Measurements from ENCODE around the gene ATP6V0B. TPM values are rescaled to one million over a fixed set of nuclear protein-coding genes. Genes with fewer than 3 reads are reported as not detected.

ATP6V0B gene
- total RNA-seq, 1 experiment from 2014 or later = 241 TPM

GRCh38 chr1:43960798-43961197 lies 14.0 kb upstream of the ATP6V0B start:
- no TSS peak for BruUV-seq (replicated peaks)
- no peaks in the 10 kb centered on the region for H3F3A ChIP-seq (ENCODE audit: low read length, unreplicated experiment)
- no peak overlapping the region for H3K27ac ChIP-seq (ENCODE audit: low read length)
- no peaks in the 10 kb centered on the region for H4K20me1 ChIP-seq (ENCODE audit: low read length)
- H2AFZ ChIP-seq (ENCODE audit: low read length) = no peak overlapping the region
- no peaks in the 10 kb centered on the region for H3K9me3 ChIP-seq (ENCODE audit: low read length)
- no peak for TF ChIP-seq CTCF (conservative IDR thresholded peaks at IDR 0.05; ENCODE audit: low read depth, low read length)
- TF ChIP-seq EZH2 (IDR thresholded peaks at IDR 0.05; ENCODE audit: low read length, unreplicated experiment) = no peak
- TF ChIP-seq EZH2phosphoT487 (IDR thresholded peaks at IDR 0.05; ENCODE audit: borderline replicate concordance, low read length) = no peak
- intact Hi-C loops (cut with micrococcal nuclease) = no loop called here
- H3K4me2 ChIP-seq (ENCODE audit: low read length) = no peak overlapping the region
- no peaks in the 10 kb centered on the region for H3K9me2 ChIP-seq (replicated peaks; ENCODE audit: low read length)
- ATAC-seq = no peak
- H3K79me2 ChIP-seq (ENCODE audit: low read length) = no peaks in the 10 kb centered on the region
- H3K27me3 ChIP-seq (ENCODE audit: low read length) = no peaks in the 10 kb centered on the region
- no peak overlapping the region for H3K4me3 ChIP-seq (ENCODE audit: low read length)
- ChIA-PET CTCF (no interaction called here), POLR2A (ENCODE audit: unreplicated experiment) (no interaction called here)
- no peaks in the 10 kb centered on the region for H3K4me1 ChIP-seq (ENCODE audit: insufficient read depth, low read length)
- DNase-seq = no peak
- peaks cover 8% of the 10 kb centered on the region; the same call in 1 of the 2 replicates for H3K36me3 ChIP-seq (ENCODE audit: low read depth, low read length)
- no peak overlapping the region for H3K9ac ChIP-seq (ENCODE audit: low read length)

GRCh38 chr1:43961692-43962091 lies 13.1 kb upstream of the ATP6V0B start:
- H3K27me3 ChIP-seq (ENCODE audit: low read length) = no peaks in the 10 kb centered on the region
- no peaks in the 10 kb centered on the region for H3K4me1 ChIP-seq (ENCODE audit: insufficient read depth, low read length)
- intact Hi-C loops (cut with micrococcal nuclease) = no loop called here
- no peaks in the 10 kb centered on the region for H3K79me2 ChIP-seq (ENCODE audit: low read length)
- ChIA-PET CTCF (no interaction called here), POLR2A (ENCODE audit: unreplicated experiment) (no interaction called here)
- H3K36me3 ChIP-seq (ENCODE audit: low read depth, low read length) = peaks cover 8% of the 10 kb centered on the region; the same call in 1 of the 2 replicates
- H3K9ac ChIP-seq (ENCODE audit: low read length) = no peak overlapping the region
- TF ChIP-seq EZH2 (IDR thresholded peaks at IDR 0.05; ENCODE audit: low read length, unreplicated experiment) (no peak), CTCF (conservative IDR thresholded peaks at IDR 0.05; ENCODE audit: low read depth, low read length) (no peak)
- H3F3A ChIP-seq (ENCODE audit: low read length, unreplicated experiment) = no peaks in the 10 kb centered on the region
- DNase-seq (no peak), ATAC-seq (no peak)
- H3K4me2 ChIP-seq (ENCODE audit: low read length) = no peak overlapping the region
- no TSS peak for BruUV-seq (replicated peaks)
- no peaks in the 10 kb centered on the region for H3K9me2 ChIP-seq (replicated peaks; ENCODE audit: low read length)
- H3K27ac ChIP-seq (ENCODE audit: low read length) = no peak overlapping the region
- no peak overlapping the region for H3K4me3 ChIP-seq (ENCODE audit: low read length)
- H4K20me1 ChIP-seq (ENCODE audit: low read length) = no peaks in the 10 kb centered on the region
- H2AFZ ChIP-seq (ENCODE audit: low read length) = no peak overlapping the region
- H3K9me3 ChIP-seq (ENCODE audit: low read length) = no peaks in the 10 kb centered on the region

GRCh38 chr1:43962324-43962723 lies 12.4 kb upstream of the ATP6V0B start:
- Histone ChIP-seq H3K27ac (ENCODE audit: low read length) (no peak overlapping the region), H3K27me3 (ENCODE audit: low read length) (no peaks in the 10 kb centered on the region), H3K9me3 (ENCODE audit: low read length) (no peaks in the 10 kb centered on the region), H3K4me1 (ENCODE audit: insufficient read depth, low read length) (no peaks in the 10 kb centered on the region), H4K20me1 (ENCODE audit: low read length) (no peaks in the 10 kb centered on the region), H3K36me3 (ENCODE audit: low read depth, low read length) (peaks cover 7% of the 10 kb centered on the region; the same call in 1 of the 2 replicates), H2AFZ (ENCODE audit: low read length) (no peak overlapping the region), H3K9me2 (replicated peaks; ENCODE audit: low read length) (no peaks in the 10 kb centered on the region), H3F3A (ENCODE audit: low read length, unreplicated experiment) (no peaks in the 10 kb centered on the region), H3K4me3 (ENCODE audit: low read length) (no peak overlapping the region), H3K9ac (ENCODE audit: low read length) (no peak overlapping the region), H3K79me2 (ENCODE audit: low read length) (no peaks in the 10 kb centered on the region), H3K4me2 (ENCODE audit: low read length) (no peak overlapping the region)
- POLR2A ChIA-PET (ENCODE audit: unreplicated experiment) = no interaction called here
- CTCF ChIA-PET = no interaction called here
- ATAC-seq = no peak
- BruUV-seq (replicated peaks) = no TSS peak
- no peak for DNase-seq
- TF ChIP-seq EZH2 (IDR thresholded peaks at IDR 0.05; ENCODE audit: low read length, unreplicated experiment) (no peak), EZH2phosphoT487 (IDR thresholded peaks at IDR 0.05; ENCODE audit: borderline replicate concordance, low read length) (no peak), CTCF (conservative IDR thresholded peaks at IDR 0.05; ENCODE audit: low read depth, low read length) (no peak)
- intact Hi-C loops (cut with micrococcal nuclease) = no loop called here
